Hematopoietic multipotent progenitor cell treated with erythropoietin and hydrocortisone succinate and interleukin-3 and kit ligand, for 17 days (in vitro differentiated cells): ENCODE measurements around the gene CTBP2.

Source experiments
- DNase-seq: peaks from one replicate; pipeline ENCODE4 v3.0.0-alpha.2; 2015; ENCODE audit warnings: low spot score

The CTBP2 gene

GRCh38 chr10:125043841-125044658, 116.3 kb downstream of the CTBP2 start:
- no peak for DNase-seq

DNA sequence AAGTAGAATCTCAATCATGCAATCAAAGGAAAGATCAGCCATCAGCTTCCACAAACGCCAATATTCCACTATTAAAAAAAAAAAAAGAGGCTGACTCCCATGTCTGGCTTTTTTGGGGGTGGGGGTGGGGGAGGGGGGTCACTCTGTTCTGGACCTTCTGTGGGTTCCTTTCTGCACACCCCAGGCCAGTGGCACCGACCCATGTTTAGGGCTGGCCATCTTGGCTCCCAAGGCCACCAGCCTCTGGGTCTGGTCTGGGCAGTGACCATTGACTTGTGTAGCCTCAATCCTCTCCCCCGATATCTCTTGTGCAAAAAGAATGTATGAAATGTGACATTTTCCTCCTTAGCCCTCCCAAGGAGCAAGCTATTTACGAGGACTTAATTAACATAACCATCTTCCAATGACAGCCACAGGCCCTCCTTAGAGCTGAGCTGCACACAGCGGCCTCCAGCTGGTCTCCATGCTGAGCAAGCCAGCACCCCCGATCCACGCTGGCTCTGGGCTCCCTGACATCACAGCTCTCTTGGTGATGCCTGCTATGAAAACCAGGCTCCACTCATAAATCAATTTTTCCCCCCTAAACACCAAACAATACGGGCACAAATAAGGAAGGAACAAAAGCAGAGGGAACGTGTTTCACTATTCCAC, 118.4 kb downstream of the CTBP2 start:
- DNase-seq: no peak

DNA sequence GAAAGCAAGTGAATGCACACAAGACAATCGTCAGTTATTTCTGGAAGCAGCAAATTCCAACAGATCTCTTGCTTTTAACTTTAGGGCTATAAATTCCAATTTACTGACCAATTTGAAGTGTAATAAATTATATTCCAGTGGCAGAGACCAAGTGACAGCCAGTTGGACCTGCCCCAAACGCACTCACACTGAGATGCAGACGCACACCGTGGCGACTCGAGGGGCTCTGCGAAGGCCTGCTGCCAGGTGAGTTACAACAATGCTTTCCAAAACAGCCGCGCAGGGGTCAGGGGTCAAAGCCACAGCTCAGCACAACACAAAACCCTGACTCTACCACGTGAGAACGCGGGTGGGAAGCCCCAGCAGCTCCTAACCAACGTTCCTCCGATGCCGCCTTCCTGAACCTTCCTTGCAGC, 121.0 kb downstream of the CTBP2 start:
- no peak for DNase-seq

DNA sequence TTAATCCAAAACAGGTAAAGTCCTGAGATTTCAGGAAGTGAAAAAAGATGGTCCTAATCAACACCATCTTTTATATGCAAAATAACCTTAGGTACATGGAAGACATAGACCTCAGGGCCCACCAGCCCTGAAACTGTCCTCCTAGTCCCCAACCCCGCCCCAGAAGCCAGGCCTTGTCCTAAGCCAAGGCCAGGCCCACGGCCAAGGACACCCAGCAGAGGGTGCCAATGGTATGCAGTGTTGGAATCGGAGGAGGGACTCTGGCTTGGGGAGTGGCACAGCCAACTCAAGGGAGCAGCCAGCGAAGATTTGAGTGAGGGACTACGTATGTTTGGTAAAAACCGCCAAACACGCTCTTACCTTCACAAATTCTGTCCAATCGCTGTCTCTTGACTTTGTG, 121.7 kb downstream of the CTBP2 start:
- peak; percentile 52 for DNase-seq

GRCh38 chr10:125037145-125037877, 123.1 kb downstream of the CTBP2 start:
- DNase-seq: no peak

DNA sequence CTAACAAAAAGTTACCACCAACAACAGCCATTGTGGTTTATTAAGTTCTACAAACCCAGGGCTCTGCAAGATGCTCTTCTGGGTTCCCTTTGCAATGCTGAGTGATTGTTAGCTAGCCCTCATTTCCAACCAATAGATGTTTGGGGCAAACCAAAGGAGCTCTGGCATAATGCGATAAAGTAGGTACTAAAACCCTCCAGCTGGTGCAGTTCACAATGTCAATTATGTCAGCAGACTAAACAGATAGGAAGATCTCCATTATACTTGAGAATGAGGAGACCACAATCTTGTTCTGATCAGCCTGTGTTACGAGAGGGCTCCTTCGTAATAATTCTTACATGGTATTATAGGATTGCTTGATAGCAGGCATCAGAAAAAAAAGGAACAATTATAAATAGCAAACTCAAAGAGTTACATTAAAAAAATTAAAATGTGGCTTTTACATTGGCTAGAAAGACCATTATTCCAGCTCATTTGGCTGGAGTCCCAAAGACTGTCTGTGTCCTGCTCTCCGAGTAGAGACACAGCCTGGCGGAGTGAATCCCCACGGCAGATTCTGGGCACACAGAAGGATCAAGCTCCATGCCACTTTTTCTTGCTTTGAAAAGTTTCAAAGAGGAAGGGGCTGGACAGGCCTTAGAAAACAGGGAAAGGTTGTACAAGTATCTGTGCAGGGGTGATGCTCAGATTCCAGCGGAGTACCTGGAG, 124.6 kb downstream of the CTBP2 start:
- no peak for DNase-seq

GRCh38 chr10:125035136-125035535, 125.2 kb downstream of the CTBP2 start:
- no peak for DNase-seq

DNA sequence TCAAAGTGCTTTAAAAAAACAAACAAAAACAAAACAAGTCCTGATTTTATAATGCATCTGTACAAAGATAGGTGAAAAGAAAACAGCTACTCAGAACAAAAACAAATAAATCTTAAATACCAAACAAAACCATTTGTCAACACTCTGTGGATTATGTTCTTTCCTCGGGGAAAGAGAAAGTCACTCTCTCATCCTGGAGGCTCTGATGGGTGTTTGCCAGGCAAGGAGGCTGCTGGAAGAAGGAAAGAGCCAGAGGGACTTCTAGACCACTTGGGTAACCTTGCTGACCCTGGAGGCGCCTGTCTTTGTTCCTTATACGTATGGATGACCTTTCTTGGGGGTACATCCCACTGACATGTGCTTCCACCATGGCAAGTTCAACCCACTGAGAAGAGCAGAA, 125.7 kb downstream of the CTBP2 start:
- DNase-seq: no peak

- DNase-seq: no peak
Observed at GRCh38 chr10:125033146-125033924, 127.0 kb downstream of the CTBP2 start.

DNA sequence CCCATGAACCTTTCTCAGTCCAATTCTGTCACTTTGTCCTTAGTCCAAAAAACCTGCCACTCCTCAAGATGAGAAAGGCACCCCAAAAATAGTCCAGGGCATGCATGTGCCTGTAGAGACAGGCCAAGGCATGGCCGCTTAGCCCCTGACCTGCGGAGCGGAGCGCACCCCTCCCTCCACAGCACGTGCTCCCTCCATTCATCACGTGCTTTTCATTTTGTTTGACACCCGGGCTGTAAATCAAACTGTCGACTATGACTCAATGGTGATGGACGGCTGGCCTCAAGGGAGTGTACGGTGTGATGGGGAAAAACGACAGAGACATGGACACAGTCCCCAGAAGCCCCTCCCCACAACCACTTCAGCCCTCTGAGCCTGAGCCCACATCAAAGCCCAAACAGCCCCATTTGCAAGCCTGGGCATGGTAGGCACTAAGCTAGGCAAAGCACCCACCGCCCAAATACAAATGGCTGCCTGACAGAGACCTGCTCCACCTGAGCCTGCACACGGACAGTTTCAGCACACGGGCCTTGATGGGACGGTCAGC, 127.8 kb downstream of the CTBP2 start:
- DNase-seq: no peak

DNA sequence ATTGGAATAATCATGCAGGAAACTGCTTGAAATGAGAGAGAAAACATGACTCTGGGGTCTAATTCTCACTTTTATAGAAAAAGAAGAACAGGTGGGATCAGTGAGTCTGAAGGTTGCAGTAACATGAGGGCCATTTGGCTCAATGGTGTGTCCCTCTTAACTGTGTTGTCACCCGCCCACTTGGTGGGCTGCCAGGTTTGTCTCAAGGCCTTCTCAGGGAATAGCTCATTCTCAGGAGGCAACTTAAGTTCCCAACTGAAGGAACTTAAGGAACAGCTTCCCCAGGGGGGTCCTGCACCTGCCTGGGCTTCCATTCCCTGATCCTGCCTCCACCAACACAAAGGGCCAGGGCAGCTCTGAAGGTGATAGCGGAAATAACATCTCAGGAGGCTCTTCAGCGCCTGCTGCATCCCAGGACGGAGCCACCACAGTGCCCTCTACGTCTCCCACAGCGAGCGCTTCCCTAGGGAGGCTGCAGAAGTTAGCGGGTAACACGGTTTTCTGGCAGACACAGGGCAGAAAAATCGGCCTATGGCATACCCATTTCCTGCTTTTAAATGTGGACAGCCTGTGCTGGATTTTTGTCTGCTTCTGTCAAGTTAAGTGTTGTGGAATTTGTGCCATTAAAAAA, 129.7 kb downstream of the CTBP2 start:
- no peak for DNase-seq

- no peak for DNase-seq
Observed at GRCh38 chr10:125029584-125030242, 130.7 kb downstream of the CTBP2 start.

DNA sequence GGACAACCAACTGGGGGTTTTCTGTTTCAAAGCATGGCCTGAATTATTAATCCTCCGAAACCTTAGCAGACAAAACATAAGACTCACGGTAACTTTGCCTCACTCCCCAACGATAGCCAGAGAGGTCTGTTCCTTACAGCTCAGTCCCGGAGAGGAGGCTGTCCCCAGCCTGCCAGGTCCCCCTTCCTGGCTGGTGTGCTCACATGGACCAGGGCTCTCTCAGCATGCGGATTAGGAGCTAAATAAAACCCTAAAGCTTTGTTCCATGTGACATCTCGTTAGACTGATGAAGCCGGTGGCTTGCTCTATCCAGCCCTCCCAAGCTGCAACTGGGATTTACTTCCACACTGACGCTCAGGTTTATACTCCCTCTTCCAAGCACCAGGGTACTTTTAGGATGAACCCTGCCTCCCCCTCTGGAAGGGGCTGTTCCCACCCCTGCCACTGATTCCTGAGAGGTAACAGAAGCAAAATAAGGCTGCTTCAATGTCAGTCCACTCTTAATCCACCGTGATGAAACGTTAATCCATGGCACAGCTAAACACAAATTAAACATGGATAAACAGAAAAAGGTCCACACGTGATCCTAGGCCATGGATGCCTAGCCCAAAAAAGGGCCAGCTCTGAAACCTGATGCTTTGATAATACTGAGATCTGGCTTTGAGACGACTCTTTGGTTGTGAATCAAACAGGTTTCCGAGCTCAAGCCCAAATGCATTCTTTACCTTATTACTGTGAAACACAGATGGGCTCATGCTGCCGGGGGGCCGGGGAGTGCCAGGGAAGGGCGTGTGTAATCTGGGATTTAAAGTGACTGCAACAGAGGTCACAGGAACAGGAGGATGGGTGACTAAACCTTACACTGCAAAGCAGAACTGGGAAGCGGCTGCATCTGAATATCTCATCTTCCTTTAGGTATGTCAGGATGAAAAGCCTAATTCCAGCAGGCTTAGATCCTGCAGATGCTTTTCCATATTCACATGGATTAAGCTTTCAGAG, 132.2 kb downstream of the CTBP2 start:
- DNase-seq: no peak

GRCh38 chr10:125026974-125027735, 133.2 kb downstream of the CTBP2 start:
- no peak for DNase-seq

DNA sequence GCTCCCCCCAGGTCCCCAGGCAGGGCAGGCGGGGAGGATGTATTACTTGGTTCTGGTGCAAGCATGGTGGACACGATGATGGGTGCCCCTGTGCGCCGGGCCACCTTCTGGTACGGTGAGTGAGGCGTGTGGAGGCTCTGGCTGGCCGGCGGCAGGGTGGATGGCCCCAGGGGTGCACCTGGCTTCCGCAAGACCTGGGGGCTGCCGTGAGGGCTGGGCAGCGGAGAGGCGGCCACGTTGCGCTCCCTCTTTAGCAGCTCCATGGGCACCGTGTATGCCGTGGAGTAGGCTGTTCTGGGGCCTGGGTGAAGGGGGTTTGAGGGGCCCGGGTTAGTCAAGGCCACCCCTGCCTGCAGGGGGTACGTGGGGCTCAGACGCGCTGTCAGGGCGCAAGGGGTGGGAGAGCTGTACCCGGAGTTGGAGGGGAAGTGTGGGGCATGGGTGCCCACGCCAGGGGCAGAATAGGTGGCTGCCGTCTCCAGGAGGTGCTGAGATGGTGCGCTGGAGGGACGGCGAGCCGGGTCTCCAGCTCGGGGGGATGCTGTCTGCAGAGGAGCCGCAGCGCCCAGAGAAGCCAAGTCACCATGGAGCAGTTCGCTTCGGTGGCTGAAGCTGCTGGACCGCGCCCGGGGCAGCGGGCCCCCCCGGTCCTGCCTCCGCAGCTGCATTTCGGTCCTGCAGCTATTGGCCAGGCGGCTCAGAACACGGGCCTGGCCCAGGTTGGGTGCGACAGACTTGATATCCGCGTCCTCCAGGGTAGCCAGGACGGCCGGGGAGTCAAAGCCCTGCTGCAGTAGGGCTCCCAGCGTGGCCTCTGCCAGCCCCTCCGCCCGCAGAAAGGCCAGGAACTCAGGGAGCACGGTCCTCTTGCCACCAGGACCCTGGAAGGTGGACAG, 134.1 kb downstream of the CTBP2 start:
- DNase-seq: no peak

GRCh38 chr10:125025341-125025740, 135.0 kb downstream of the CTBP2 start:
- DNase-seq: no peak
